ENCODE measurements around the gene CNGB1. TPM values are rescaled to one million over a fixed set of nuclear protein-coding genes. Genes with fewer than 3 reads are reported as not detected.

Gene CNGB1
- total RNA-seq, 1 experiment from 2014 or later, result not detected

DNA sequence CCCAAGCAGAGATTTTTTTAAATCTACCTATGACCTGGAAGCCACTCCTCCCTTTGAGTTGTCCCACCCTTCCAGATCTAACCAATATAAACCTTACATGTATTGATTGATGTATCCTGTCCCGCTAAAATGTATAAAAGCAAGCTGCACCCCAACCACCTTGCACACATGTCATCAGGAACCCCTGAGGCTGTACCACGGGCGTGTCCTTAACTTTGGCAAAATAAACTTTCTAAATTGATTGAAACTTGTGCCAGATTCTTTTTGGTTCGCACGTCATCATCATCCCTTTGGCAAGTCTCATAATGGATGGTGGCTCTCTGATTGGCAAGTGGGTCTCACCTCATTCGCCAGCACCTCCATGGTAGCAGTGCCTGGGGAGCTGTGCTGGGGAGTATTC is 60.2 kb downstream of the CNGB1 start (continued):
- TF ChIP-seq JUND (IDR thresholded peaks at IDR 0.05) (no peak), SP1 (IDR thresholded peaks at IDR 0.05; ENCODE audit: low read depth) (no peak), EGR1 (IDR thresholded peaks at IDR 0.05; ENCODE audit: low read depth) (no peak), POLR2AphosphoS5 (IDR thresholded peaks at IDR 0.05; ENCODE audit: low read depth, low read length) (no peak)
- TF ChIP-seq, protein P1, sequence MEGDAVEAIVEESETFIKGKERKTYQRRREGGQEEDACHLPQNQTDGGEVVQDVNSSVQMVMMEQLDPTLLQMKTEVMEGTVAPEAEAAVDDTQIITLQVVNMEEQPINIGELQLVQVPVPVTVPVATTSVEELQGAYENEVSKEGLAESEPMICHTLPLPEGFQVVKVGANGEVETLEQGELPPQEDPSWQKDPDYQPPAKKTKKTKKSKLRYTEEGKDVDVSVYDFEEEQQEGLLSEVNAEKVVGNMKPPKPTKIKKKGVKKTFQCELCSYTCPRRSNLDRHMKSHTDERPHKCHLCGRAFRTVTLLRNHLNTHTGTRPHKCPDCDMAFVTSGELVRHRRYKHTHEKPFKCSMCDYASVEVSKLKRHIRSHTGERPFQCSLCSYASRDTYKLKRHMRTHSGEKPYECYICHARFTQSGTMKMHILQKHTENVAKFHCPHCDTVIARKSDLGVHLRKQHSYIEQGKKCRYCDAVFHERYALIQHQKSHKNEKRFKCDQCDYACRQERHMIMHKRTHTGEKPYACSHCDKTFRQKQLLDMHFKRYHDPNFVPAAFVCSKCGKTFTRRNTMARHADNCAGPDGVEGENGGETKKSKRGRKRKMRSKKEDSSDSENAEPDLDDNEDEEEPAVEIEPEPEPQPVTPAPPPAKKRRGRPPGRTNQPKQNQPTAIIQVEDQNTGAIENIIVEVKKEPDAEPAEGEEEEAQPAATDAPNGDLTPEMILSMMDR (IDR thresholded peaks at IDR 0.05 in 2 of 3, conservative IDR thresholded peaks at IDR 0.05 in 1 of 3; ENCODE audit: borderline replicate concordance in 1 of 3, insufficient read depth in 1 of 3, low read depth in 2 of 3, low read length in 2 of 3), result no peak

DNA sequence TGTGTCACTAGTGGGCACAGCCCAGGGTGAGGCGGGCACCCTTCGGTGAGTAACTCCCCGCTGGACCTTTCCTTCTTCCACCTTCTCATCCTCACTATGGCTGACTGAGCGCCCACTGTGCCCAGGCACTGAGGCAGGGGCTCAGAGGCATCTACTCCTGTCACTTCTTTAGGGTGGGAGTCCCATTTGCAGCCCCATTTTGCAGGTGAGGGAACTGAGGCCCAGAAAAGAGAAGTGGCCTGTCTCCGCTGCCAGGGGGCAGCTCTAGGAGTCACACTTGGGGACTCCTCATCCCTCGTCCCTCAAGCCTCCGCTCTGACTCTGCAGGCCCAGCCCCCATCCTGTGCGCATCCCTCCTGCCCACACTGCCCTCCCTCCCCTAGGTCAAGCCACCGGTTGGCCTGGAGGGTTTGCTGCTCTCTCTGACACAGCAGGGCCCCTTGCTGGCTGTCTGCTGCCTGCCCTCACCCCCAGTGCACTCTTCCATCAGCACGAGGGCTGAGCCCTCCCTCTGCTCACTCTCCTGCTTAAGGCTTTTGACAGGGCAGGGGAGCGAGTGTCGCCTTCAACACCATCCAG is 62.4 kb downstream of the CNGB1 start:
- Histone ChIP-seq H3K27me3 (ENCODE audit: insufficient read depth, low read length) (no peaks in the 10 kb centered on the region), H3K27ac (ENCODE audit: low read depth, low read length) (no peak overlapping the region), H2AFZ (ENCODE audit: low read depth, low read length, poor library complexity, severe bottlenecking) (no peak overlapping the region), H3K9me3 (ENCODE audit: control insufficient read depth in 1 of 2, insufficient read depth in 1 of 2, low read depth in 1 of 2, low read length in 2 of 2) (no peaks in the 10 kb centered on the region), H3K4me2 (ENCODE audit: low read length) (no peak overlapping the region), H3K36me3 (ENCODE audit: control insufficient read depth in 1 of 2, insufficient read depth in 2 of 2, low read length in 2 of 2) (no peaks in the 10 kb centered on the region), H4K20me1 (ENCODE audit: insufficient read depth) (no peaks in the 10 kb centered on the region), H3K4me3 (replicated peaks in 1 of 2; ENCODE audit: low read depth in 1 of 2, low read length in 2 of 2) (no peak overlapping the region), H3K4me1 (ENCODE audit: control insufficient read depth in 1 of 2, insufficient read depth in 2 of 2, low read length in 2 of 2) (no peaks in the 10 kb centered on the region), H3K9ac (ENCODE audit: low read length) (no peak overlapping the region), H3K9me2 (ENCODE audit: insufficient read depth) (no peaks in the 10 kb centered on the region), H3K79me2 (ENCODE audit: insufficient read depth, low read length) (no peaks in the 10 kb centered on the region)
- intact Hi-C loops (cut with micrococcal nuclease), result no loop called here
- ATAC-seq (no peak), DNase-seq (ENCODE audit: low read depth, low spot score) (no peak)
- ChIA-PET POLR2A (no interaction called here), CTCF (no interaction called here), RAD21 (ENCODE audit: low non-redundant PET in 1 of 2, low total read pairs in 2 of 2, uncharacterized antibody in 2 of 2, unreplicated experiment in 2 of 2) (no interaction called here)
- TF ChIP-seq CEBPB (IDR thresholded peaks at IDR 0.05; ENCODE audit: low read depth) (no peak), YY1 (IDR thresholded peaks at IDR 0.05; ENCODE audit: extremely low read depth, insufficient replicate concordance, low read depth, low read length) (no peak), POLR2AphosphoS5 (IDR thresholded peaks at IDR 0.05; ENCODE audit: low read depth, low read length) (no peak), EZH2phosphoT487 (IDR thresholded peaks at IDR 0.05; ENCODE audit: borderline replicate concordance) (no peak), SRF (IDR thresholded peaks at IDR 0.05; ENCODE audit: low read depth) (no peak), RAD21 (IDR thresholded peaks at IDR 0.05; ENCODE audit: low read depth) (no peak), FOSL1 (IDR thresholded peaks at IDR 0.05; ENCODE audit: low read depth) (no peak)
- TF ChIP-seq, protein P2, sequence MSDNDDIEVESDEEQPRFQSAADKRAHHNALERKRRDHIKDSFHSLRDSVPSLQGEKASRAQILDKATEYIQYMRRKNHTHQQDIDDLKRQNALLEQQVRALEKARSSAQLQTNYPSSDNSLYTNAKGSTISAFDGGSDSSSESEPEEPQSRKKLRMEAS (IDR thresholded peaks at IDR 0.05), result no peak
- TF ChIP-seq, protein P3, sequence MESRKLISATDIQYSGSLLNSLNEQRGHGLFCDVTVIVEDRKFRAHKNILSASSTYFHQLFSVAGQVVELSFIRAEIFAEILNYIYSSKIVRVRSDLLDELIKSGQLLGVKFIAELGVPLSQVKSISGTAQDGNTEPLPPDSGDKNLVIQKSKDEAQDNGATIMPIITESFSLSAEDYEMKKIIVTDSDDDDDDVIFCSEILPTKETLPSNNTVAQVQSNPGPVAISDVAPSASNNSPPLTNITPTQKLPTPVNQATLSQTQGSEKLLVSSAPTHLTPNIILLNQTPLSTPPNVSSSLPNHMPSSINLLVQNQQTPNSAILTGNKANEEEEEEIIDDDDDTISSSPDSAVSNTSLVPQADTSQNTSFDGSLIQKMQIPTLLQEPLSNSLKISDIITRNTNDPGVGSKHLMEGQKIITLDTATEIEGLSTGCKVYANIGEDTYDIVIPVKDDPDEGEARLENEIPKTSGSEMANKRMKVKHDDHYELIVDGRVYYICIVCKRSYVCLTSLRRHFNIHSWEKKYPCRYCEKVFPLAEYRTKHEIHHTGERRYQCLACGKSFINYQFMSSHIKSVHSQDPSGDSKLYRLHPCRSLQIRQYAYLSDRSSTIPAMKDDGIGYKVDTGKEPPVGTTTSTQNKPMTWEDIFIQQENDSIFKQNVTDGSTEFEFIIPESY (IDR thresholded peaks at IDR 0.05; ENCODE audit: extremely low read depth, insufficient replicate concordance, low read length), result no peak
- TF ChIP-seq, protein P4, sequence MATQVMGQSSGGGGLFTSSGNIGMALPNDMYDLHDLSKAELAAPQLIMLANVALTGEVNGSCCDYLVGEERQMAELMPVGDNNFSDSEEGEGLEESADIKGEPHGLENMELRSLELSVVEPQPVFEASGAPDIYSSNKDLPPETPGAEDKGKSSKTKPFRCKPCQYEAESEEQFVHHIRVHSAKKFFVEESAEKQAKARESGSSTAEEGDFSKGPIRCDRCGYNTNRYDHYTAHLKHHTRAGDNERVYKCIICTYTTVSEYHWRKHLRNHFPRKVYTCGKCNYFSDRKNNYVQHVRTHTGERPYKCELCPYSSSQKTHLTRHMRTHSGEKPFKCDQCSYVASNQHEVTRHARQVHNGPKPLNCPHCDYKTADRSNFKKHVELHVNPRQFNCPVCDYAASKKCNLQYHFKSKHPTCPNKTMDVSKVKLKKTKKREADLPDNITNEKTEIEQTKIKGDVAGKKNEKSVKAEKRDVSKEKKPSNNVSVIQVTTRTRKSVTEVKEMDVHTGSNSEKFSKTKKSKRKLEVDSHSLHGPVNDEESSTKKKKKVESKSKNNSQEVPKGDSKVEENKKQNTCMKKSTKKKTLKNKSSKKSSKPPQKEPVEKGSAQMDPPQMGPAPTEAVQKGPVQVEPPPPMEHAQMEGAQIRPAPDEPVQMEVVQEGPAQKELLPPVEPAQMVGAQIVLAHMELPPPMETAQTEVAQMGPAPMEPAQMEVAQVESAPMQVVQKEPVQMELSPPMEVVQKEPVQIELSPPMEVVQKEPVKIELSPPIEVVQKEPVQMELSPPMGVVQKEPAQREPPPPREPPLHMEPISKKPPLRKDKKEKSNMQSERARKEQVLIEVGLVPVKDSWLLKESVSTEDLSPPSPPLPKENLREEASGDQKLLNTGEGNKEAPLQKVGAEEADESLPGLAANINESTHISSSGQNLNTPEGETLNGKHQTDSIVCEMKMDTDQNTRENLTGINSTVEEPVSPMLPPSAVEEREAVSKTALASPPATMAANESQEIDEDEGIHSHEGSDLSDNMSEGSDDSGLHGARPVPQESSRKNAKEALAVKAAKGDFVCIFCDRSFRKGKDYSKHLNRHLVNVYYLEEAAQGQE (IDR thresholded peaks at IDR 0.05; ENCODE audit: low read depth), result no peak
- TF ChIP-seq, protein P5, sequence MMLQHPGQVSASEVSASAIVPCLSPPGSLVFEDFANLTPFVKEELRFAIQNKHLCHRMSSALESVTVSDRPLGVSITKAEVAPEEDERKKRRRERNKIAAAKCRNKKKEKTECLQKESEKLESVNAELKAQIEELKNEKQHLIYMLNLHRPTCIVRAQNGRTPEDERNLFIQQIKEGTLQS (IDR thresholded peaks at IDR 0.05), result no peak
- BruUV-seq (replicated peaks), result no TSS peak

All from HCT116 (cell line).